ENCODE data around the gene NSRP1.
"Not testable (repeated sequence)": the region's sequence is repeated elsewhere in the genome, so short reads cannot be mapped to it uniquely, and the experiment has no call there.

NSRP1 gene

DNA sequence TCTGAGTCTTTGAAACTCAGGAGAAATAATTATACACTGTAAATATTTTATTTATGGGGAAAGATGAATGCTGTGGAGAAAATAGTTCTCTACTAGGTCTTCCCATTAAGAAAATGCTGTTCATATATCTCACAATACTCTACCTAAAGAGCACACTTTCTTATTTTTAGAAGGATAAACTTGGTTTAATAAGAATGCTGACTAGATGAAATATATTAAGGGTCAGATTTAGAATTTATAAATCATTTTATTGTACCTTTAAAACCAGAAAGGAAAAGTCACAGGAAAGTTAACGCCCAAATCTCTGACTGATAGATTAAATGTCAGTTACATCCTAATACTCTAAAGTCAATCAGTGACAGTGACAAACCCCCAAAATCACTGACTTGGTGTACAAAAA lies 70.1 kb downstream of the NSRP1 start:
- no peak for DNase-seq

DNA sequence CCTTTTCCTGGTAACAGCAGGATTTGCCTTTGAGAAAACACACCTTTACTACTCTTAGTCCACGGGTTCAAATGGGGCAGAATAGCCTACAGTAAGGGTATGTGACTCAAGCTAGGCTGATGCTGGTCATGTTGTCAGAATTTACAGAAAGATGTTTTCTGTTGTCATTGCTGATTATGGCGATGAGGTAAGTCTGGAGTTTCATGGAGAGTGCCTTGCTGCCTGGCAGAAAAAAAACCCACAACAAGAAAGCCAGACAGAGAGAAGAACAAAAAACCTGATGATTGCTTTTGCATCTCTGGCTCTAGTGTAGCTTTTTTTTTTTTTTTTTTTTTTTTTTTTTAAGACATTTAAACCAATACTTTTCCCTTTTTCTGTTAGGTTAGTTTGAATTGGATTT lies 71.0 kb downstream of the NSRP1 start:
- DNase-seq = no peak

DNA sequence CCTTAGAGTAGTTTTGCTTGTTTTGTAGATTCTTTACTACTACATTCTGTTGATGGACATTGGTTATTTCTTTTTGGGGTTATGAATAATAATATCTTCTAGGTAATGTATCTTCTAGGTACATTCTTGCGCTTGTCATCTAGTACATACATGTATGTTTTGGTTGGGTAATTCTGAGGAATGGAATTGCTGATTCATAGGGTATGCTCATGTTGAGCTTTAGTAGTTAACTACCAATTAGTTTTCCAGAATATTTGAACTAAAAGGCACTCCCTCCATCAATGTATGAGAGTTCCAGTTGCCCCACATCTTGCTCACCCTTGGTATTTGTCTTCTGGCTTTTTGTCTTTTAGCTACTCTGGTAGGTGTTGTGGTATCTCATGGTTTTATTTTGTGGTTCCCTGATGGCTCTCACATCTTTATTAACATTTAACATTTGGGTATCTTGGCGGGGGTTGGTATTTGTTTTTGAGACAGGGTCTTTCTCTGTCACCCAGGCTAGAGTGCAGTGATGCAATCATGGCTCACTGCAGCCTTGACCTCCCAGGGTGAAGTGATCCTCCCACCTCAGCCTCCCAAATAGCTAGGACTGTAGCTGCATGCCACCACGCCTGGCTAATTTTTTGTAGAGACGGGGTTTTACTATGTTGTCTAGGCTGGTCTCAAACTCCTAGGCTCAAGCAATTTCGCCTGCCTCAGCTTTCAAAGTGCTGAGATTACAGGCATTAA lies 71.8 kb downstream of the NSRP1 start:
- DNase-seq = no peak

DNA sequence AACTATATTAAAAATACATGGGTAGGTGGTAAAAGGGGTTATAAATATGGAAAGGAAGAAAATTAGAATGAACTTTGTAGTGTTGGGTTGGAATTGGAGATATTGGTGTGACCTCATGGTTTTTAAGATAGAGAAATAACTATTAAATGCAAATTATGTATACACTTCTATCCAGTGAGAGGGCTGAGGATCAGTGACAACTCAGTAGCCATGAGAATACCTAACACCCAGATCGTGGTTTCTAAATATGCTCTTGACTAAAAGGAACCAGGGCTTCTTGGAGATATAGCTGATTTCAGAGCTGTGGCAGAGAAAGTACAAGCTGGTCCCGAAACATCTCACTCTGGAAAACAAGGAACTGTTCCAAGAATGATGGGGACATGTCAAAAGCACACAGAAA lies 74.5 kb downstream of the NSRP1 start:
- DNase-seq = no peak

DNA sequence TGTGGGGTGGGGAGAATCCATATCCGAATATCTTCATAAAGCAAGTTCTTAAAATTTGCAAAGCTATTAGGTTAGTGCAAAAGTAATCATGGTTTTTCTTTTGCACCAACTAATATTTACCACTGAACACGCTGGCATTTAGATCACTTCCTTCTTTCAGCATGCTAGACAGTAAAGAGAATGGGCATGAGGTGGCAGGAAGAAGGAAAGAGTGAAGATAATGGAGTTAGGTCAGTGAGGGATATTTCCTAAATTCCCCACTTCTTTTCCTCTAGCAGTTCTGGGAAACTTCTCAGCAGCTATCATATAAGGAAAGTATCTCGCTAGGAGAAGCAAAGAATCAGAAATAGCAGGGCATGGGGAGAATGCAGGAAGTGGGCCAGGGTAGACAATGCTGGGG lies 79.9 kb downstream of the NSRP1 start:
- no peak for DNase-seq

DNA sequence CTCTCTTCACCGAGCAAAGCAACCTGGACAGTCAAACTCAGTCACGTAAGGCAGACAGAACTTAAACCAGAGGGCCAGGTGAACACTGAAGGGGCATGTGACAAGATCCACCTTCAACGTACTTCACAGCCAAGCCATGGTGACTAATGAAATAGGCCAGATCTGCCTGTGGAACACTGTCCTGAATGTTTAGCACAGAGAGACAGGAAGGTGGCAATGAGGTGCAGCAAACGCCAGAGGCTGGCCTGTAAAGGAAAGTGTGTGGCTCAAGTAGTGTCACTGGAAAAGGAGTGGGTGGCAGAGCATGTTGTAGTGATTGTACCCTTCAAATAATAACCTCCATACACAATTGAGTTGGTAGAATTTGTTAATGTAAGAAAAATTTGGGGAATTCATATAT lies 80.8 kb downstream of the NSRP1 start:
- no peak for DNase-seq

DNA sequence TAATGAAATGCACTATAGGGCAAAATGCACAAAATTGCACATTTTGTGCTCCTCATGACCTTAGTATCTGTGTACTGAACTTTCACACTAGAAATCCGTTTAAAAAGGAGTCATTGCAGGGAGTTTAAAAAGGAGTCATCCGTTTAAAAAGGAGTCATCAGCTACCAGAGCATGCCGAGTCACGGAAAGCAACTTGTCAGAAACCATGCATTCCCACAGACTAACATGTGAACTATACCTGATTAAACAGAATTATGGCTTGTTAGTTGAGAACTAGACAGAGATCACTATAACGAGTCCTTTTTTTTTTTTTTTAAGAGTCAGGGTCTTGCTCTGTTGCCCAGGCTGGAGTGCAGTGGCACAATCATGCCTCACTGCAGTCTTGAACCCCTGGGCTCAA lies 83.0 kb downstream of the NSRP1 start:
- DNase-seq = no peak

DNA sequence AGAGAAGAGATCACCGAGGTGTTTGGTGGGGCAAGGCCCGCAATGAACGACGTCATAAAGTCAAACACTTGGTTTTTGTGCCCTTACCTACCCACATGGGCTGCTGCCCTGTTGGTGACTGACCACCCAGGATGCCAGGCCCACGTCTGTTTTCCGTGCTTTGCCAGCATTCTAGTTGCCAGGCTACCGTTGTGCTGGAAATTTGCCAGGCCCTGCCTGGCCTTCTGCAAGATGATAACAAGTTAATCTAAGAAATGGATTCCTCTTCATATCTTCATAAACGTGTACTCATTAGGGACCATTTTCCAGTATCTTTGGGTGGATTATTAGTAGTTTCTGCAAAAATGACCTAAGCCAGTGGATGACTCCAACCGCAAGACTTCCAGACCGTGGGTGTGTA lies 83.5 kb downstream of the NSRP1 start:
- no peak for DNase-seq

DNA sequence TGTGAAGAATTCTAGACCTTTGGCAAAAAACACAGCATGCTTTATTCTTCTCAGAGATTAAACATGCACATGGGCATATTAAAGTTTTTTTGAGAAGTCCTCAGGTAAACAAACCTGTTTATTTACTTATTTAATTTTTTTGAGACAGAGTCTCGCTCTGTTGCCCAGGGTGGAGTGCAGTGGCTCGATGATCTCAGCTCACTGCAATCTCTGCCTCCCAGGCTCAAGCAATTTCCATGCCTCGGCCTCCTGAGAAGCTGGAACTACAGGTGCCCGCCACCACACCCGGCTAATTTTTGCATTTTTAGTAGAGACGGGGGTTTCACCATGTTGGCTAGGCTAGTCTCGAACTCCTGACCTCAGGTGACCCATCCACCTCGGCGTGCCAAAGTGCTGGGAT lies 84.0 kb downstream of the NSRP1 start:
- DNase-seq = not testable (repeated sequence)

DNA sequence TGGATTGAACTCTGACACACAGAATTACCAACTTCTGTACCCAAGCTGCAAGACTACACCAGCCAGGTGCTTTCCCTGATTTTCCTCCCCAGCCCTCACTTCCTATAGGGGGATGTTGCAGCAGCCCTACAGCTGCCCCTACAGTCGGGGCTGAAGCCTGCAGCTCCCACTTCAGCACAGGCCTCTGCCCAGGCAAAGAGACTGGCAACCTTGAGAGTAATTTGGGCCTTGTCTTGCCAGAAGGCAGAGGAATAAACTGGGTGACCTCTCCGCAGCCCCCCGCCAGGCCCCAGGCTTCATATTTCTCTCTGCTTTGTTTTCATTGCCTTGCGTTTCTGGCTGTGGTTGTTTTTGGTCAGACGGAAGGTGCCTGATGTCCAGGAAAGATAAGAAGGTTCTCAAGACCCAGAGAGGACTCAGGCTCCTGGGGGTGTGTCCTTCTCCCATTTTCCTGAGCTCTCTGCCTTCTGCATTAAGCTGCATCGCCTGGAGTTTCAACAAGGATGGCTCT lies 86.9 kb downstream of the NSRP1 start:
- DNase-seq = no peak

DNA sequence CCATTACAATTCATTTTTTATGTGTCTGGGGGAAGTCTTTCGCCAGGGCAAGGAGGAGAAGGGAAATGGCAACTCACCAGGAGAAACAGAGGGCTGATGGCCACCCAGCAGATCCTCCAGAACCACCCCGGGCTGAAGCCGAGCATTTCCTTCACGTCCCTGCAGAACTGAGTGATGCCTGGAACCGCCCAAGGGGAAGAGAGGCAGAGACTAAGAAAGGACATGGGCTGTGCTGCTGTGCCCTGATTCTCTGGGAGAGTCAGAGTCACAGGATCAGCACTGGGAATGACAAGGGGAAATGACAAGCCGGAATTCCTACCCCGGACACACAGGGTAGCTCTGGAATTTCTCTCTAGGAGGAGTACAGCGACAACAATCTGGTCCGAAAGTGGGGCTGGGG lies 91.0 kb downstream of the NSRP1 start:
- no peak for DNase-seq

DNA sequence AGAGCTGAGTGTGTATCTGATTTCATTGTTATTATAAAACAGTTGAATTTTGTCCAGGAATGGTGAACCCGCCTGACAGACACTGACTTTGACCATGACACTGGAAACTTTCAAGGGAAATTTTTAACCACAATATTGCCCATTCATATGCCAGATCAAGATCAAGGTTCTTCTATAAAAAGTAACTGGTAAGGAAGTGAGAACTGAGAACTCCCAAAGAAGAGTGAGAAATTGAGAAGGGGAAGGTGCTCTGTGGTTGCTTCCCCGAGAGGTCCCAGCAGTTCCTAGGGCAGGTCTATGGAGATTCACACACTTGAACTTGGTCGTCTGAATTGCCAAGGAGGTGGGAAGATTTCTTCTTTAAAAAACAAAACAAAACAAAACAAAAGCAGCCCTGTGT lies 91.6 kb downstream of the NSRP1 start:
- no peak for DNase-seq

DNA sequence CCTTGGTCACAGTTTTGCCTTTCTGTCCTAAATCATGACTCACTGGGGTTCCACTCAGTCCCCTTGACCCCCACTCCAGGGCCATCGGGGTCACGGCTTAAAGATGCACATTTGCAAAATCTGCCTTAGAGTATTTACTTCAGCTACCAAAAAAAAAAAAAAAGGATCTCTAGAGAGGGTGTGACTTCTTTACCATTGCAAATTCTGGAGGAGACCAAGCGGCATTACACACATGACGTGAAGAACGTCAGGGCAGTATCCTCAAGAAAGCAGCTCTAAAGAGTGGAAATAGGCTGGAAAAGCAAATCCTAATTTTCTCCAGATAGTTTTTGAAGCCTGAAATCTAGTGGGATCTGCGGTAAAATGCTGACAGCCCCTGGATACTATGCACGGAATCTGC lies 93.3 kb downstream of the NSRP1 start:
- no peak for DNase-seq

DNA sequence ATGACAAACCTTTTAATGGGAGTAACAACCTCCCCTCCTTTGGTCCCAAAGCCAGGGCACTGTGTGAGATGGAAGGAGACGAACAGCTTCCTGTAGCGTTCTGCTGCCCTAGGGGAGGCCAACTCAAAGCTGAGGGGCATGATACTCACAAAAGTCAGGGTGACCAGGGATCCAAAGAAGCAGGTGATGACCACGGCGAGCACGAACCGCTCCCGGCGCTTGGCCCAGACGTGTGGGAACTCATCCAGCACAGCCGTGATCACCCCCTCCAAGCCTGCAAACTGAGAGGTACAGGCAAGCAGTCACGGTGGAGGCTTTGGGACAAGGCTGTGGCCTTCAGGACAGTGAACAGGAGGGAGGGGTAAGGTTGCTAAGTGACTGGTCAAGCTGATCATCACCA lies 93.8 kb downstream of the NSRP1 start:
- no peak for DNase-seq

DNA sequence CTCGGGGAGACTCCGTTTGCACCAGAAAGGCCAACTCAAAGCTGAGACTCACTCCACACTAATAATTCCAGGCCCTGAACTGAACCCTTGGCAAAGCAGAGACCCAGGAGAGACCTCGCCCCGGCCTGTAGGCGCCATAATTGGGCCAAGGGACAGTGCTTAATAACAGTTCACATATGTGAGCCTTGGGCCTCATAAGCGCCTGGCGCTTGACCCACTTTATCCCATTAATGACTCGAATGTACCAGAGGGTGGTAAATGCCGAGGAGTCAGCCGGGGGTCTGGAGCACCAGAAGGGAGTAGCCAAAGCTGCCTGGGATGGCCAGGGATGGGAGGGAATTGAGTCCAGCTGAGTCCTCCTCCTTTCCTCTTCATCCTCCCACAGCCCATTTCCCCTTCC lies 94.3 kb downstream of the NSRP1 start:
- DNase-seq = no peak

DNA sequence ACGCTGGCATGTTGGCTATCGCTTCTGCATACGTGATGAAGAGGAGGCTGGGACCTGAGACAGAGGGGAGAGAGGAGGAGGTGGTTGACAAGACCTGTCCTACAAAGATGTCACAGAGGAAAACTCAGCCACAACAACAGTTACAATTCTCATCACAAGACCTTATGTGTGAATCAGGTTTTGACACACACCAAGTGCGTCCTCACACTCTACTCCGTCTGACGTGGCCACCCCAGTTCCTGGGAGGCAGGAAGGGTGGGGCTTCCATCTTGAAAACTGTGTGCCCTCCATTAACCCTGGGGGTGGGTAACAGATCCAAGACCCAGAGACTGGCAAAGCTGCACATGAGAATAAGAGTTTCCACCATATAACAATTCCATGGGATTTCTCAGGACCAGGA lies 94.8 kb downstream of the NSRP1 start:
- DNase-seq = no peak

DNA sequence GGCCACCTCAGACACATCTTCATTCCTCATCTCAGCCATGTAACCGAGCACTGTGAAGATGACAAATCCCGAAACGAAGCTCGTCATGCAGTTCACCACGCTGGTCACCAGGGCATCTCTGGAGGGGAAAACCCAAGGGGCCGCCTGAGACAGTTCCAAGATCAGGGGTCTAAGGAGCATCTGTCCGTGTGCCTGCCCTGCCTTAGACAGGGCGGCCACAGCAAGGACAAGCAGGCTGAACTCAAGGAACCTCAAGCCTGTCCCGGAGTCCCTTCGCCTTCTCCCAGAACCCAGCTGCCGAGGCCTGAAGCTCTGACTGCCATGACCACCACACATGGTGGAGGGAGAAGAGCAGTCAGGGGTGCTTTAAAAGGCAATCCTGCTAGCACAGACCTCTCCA lies 96.1 kb downstream of the NSRP1 start:
- DNase-seq = no peak

DNA sequence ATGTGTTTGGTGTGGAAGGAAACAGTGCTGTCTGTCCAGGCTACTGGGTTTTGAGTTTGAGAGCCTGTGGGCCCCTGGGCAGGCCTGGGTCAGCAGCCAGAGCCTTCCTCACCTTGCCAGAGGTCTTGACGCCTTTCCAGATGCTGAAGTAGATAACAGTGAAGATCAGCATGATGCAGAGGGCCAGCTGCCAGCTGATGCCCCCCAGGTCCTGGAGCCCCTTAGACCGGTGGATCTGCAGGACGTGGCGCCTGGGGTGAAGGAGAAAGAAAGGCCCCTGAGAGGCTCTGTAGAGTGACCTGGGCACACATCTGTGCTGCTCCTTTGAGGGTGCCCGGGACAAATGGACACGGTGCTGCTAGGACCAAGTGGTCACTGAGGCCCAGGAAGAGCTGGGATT lies 100.4 kb downstream of the NSRP1 start:
- no peak for DNase-seq

DNA sequence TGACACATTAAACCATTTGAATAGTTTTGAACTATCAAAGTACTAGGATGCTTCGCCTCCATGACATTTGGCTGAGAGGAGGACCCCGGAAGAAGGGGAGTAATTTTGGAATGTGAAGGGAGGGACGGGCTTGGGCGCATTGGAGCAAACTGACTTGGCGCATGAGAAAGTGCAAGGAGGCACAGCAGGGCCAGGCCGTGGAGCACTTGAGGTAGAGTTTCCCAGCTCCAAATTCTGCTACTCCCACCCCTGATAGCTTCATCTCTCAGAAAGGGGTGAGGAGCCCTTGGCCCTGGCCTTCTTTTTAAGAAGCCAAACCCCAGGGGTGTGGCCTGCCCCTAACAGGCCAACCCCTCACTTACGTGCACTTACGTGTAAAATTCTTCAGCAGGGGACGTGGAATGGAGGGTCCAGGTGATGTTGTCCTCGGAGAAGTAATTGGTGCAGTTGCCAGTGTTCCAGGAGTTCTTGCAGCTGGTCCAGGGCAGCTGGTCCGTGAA lies 101.2 kb downstream of the NSRP1 start:
- DNase-seq = no peak

DNA sequence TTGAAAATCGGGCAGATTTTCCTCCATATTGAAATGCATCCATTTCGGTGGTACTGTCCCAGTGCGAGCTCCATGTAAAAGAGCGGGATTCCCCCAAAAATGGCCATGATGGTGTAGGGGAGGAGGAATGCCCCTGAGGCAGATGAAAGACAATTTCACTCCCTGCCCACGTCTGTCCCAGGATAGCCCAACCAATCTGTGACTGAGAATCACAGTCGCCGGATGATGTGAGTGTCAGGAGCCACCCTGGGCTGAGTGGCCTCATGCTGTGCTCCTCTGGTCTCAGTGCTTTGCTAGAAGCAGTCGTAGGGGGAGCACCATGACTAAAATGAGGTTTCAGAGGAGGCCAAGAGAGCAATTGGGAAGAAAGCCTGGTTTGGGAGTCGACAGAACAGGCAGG lies 102.2 kb downstream of the NSRP1 start:
- no peak for DNase-seq

DNA sequence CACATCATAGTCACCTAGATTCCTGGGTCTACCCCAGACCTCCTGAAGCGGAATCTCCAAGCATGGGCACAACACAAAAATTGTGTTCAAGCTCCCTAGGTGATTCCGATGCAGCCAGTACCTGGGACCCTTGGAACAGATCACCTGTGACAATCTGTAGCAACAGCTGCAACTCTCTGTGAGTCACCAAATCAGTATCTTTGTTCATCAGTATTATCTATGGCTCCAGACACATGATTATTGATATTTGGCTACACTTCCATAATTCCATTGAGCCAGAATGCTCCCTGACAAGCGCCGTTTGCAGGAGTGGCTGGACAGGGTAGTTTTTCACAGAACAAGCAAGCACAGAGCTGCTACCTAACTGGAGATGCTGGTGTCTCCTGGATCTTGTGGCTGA lies 102.7 kb downstream of the NSRP1 start:
- DNase-seq = no peak

DNA sequence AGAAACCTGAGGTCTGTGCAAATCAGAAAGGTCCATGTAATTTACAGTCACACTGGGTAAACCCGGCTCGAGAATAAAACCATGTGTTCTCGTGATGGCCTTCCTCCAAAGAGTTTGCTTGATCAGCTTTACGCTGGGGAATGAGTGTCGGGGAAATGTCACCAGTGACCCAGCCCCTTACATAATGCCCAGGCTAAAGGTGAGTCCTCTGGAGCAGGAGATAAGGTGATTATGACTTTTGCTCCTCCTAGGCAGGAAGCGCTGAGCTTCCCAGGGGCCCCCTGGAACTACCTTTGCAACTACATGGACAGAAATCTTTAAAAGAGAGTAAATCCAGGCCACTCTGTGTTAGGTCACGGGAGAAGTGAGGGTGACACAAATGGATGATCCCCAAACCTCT lies 103.2 kb downstream of the NSRP1 start:
- DNase-seq = no peak

DNA sequence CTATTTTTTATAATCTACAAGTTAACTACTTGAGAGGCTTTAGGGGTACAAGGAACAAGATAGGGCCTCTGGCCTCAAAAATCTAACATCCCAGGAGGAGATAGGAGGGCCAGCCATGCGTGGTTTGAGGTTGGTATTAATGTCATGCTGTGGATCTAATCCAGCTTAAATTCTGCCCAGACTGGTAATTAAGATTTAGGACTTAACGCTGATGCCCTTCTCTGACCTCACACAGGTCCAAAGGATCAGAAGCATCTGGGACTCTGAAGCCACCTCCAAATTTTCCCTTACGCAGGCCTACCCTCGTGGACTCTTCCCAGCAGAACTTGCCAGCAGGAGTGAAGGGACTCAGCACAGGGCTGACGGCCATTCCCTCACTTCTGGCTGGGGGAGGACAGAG lies 103.8 kb downstream of the NSRP1 start:
- DNase-seq = no peak

DNA sequence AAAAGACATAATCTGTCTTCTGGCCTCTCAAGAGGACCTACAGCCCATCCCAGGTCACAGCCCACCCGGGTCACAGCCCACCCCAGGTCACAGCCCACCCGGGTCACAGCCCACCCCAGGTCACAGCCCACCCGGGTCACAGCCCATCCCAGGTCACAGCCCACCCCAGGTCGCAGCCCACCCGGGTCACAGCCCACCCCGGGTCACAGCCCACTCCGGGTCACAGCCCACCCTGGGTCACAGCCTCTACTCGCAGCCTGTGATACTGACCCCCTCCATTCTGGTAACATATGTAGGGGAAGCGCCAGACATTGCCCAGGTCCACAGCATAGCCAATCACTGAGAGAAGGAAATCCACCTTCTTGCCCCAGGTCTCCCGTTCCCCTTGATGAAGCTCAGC lies 104.7 kb downstream of the NSRP1 start:
- DNase-seq = no peak

DNA sequence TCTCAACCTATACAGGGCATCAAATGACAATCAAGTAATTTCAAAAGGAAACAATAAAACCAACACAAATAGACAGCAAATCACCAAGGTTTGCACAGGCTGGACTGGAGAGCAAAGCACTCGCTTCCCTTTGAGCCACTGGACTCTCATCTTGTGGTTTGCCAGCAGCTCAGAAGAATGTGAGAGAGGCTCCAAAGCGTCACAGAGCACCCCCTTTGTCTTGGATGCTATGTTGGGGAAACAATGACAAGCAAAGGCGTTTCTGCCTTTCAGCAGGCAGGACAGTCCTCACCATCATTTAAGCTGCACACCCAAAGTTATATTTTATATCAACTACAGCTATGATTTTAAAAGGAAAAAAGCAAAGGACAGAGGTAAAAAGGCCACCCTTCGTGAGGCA lies 105.6 kb downstream of the NSRP1 start:
- no peak for DNase-seq

Data from C1 segment of cervical spinal cord (tissue), 14 donors.